Measurements from ENCODE around the gene SFMBT1.

GRCh38 chr3:53082736-53083135 lies 36.9 kb upstream of the SFMBT1 start:
- TF ChIP-seq CTCF (IDR thresholded peaks at IDR 0.05; ENCODE audit: insufficient read depth, low read depth, low read length) (no peak), EZH2 (IDR thresholded peaks at IDR 0.05; ENCODE audit: insufficient read depth, low read length) (no peak)
